ES-I3 (cell line): ENCODE results near the gene ISYNA1.

Source experiments
- H3K36me3 ChIP-seq: 2 replicates; pipeline ENCODE4 v1.6.1; 2013; ENCODE audit warnings: mild to moderate bottlenecking, low read length, control low read depth, moderate library complexity; ENCODE audit not compliant: insufficient read depth
- H3K4me1 ChIP-seq: 2 replicates; pipeline ENCODE4 v1.6.1; 2013; ENCODE audit warnings: mild to moderate bottlenecking, control low read depth, low read length; ENCODE audit not compliant: insufficient read depth
- H3K9ac ChIP-seq: 2 replicates; pipeline ENCODE4 v1.6.1; 2013; ENCODE audit warnings: low read depth, mild to moderate bottlenecking, low read length, moderate library complexity
- H3K9me3 ChIP-seq: 2 replicates; pipeline ENCODE4 v1.6.1; 2013; ENCODE audit warnings: mild to moderate bottlenecking, low read length, moderate library complexity; ENCODE audit not compliant: control insufficient read depth, insufficient read depth

The ISYNA1 gene

GRCh38 chr19:18437491-18438330 lies at the start of gene ISYNA1:
Gene ISYNA1, minus strand, starts transcription at chr19:18438133. Its CDS starts 154 bp downstream, at chr19:18437979.
- Histone ChIP-seq H3K36me3 (no peaks in the 10 kb centered on the region), H3K9ac (peak within 1 kb of the TSS; percentile 91), H3K9me3 (no peaks in the 10 kb centered on the region), H3K4me1 (peaks cover 23% of the 10 kb centered on the region)

- no peaks in the 10 kb centered on the region for H3K9me3 ChIP-seq
- peaks cover 16% of the 10 kb centered on the region for H3K4me1 ChIP-seq
- no peaks in the 10 kb centered on the region for H3K36me3 ChIP-seq
- no peak overlapping the region for H3K9ac ChIP-seq
Observed at GRCh38 chr19:18486746-18487145, 48.8 kb upstream of the ISYNA1 start.

DNA sequence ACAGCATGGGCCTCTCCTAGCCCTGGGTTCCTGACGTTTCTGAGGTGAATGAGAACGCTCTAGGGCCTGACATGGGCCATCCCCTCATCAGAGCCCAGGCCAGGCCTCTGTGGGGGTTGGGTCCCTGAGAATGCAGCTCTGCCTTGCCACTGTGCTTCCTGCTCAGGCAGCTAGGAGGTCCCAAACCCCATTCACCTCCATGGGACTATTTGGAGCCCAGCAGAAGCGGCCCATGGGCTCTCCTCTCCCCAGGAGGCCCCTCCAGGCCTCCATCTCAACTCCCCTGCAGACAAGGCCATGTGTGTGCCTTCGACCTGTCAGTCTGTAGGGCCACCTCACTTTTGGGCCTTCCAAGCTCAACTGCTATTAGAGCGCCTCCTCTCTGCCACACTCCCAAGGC lies 47.1 kb upstream of the ISYNA1 start:
- Histone ChIP-seq H3K4me1 (peaks cover 16% of the 10 kb centered on the region), H3K9ac (no peak overlapping the region), H3K9me3 (no peaks in the 10 kb centered on the region), H3K36me3 (no peaks in the 10 kb centered on the region)

DNA sequence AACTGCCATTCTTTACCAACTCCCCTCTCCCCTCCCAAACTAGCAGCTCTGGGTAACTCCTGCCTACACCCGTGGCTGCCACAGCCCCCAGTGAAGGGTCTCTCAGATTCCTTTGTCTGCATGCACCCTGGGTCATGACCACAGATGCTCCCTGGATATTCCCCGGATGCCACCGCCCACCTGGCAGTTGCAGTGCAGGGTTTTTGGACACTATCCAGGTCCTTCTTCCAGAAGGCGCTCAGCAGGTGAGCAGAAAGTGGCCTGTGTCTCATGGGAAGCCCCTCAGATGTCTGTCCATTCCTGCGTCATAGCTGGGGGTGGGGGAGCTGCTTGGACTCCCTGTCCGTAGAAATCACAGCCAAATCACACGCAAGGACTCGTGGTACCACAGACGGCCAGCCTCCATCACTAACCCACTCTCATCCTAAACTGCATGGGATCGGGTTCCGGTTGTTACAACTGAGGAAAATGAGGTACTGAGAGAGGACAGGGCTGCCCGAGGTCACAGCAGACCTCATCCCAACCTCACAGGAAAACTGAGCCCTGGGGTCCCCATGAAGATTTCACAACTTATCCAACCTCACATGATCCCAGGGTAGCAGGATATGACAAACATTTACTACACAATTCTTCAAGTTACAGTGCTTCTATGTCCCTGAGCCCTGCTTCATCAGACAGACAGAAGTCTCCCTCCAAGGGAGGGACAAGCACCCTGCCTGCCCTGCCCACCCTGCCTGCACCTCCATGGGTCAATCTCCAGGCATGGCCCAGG lies 45.4 kb upstream of the ISYNA1 start:
- no peaks in the 10 kb centered on the region for H3K36me3 ChIP-seq
- H3K9ac ChIP-seq = no peak overlapping the region
- peaks cover 9% of the 10 kb centered on the region; the same call in 1 of the 2 replicates for H3K4me1 ChIP-seq
- no peaks in the 10 kb centered on the region for H3K9me3 ChIP-seq

DNA sequence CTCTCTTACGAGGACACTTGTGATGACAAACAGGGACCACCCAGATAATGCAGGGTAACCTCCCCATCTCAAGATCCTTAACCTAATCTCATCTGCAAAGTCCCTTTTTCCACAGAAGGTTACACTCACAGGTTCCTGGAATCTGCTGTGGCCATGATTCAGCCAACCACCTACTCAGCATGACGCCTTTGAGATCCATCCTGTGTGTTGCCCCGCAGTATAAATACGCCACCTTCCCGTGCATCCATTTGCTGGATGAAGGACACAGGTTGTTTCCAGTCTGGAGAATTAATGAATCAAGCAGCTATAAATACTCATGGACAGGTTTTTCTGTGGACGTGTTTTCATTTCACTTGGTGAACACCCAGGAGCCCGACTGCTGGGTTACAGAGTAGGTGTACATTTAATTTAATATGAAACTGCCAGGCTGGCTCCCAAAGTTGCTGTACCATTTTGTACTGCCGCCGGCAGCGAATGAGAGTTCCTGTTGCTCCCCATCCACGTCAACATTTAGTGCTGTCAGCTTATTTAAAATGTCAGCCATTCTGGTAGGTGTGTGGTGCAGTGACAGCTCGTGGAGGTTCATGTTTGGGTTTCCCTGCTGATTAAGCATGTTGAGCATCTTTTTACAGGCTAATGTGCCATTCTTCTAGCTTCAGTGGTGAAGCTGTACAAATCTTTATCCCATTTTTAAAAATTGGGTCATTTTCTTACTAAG lies 43.7 kb upstream of the ISYNA1 start:
- H3K4me1 ChIP-seq = peaks cover 9% of the 10 kb centered on the region; the same call in 1 of the 2 replicates
- no peak overlapping the region for H3K9ac ChIP-seq
- no peaks in the 10 kb centered on the region for H3K9me3 ChIP-seq
- no peaks in the 10 kb centered on the region for H3K36me3 ChIP-seq

- Histone ChIP-seq H3K9ac (no peak overlapping the region), H3K36me3 (no peaks in the 10 kb centered on the region), H3K9me3 (no peaks in the 10 kb centered on the region), H3K4me1 (no peaks in the 10 kb centered on the region; the same call in 1 of the 2 replicates)
Observed at GRCh38 chr19:18480006-18480691, 42.2 kb upstream of the ISYNA1 start.

- no peak overlapping the region for H3K9ac ChIP-seq
- no peaks in the 10 kb centered on the region for H3K36me3 ChIP-seq
- H3K4me1 ChIP-seq = no peaks in the 10 kb centered on the region; the same call in 1 of the 2 replicates
- no peaks in the 10 kb centered on the region for H3K9me3 ChIP-seq
Observed at GRCh38 chr19:18478545-18479311, 40.8 kb upstream of the ISYNA1 start.

DNA sequence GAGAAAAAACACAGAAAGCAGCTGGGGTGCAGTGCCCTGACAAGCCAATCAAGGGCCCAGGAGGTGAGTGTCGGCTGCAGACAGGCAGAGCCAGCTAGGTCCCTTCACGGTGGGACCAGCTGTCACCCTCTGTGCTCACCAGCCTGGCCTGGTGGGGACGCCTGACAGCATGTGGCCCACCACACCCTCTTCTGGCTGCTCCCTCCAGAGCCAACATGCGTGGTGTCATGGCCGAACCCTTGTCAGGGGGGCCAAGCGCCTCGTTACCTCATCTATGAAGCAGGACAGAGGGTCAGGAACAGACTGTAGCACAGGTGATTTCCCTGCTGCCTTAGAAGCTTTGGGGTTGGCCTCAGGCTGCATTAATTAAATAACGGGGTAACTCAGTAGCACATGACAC lies 40.0 kb upstream of the ISYNA1 start:
- Histone ChIP-seq H3K9ac (no peak overlapping the region), H3K9me3 (no peaks in the 10 kb centered on the region), H3K36me3 (no peaks in the 10 kb centered on the region), H3K4me1 (no peaks in the 10 kb centered on the region; the same call in 1 of the 2 replicates)

GRCh38 chr19:18477042-18477779 lies 39.3 kb upstream of the ISYNA1 start:
- H3K4me1 ChIP-seq = no peaks in the 10 kb centered on the region; the same call in 1 of the 2 replicates
- no peak overlapping the region for H3K9ac ChIP-seq

DNA sequence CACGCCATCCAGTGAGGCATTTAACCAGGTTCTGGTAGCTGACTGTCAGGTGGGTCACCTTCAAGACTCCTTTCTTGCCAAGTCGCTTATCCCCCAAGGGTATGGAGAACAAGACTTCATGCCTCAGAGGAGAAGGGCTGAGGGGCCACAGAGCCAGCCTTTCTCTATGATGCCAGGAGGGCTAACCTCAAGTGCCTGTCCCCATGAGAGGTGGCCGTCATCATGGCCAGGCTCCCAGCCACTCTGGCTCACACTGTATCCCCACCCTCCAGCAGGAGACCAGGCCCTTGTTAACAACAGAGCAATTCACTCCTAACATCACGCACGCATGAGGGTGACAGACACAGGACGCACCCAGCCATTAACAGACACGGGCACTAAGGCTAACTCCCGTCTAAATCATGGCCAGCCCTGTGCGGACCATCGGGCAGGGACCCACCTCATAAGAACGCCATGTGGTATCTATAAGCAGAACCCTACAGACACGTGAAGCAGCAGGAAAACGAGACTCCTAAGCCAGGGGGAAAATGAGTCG lies 38.6 kb upstream of the ISYNA1 start:
- H3K36me3 ChIP-seq = no peaks in the 10 kb centered on the region
- H3K4me1 ChIP-seq = no peaks in the 10 kb centered on the region; the same call in 1 of the 2 replicates
- no peak overlapping the region for H3K9ac ChIP-seq
- H3K9me3 ChIP-seq = no peaks in the 10 kb centered on the region

More at GRCh38 chr19:18477042-18477779, 39.3 kb upstream of the ISYNA1 start:
- no peaks in the 10 kb centered on the region for H3K36me3 ChIP-seq
- no peaks in the 10 kb centered on the region for H3K9me3 ChIP-seq

DNA sequence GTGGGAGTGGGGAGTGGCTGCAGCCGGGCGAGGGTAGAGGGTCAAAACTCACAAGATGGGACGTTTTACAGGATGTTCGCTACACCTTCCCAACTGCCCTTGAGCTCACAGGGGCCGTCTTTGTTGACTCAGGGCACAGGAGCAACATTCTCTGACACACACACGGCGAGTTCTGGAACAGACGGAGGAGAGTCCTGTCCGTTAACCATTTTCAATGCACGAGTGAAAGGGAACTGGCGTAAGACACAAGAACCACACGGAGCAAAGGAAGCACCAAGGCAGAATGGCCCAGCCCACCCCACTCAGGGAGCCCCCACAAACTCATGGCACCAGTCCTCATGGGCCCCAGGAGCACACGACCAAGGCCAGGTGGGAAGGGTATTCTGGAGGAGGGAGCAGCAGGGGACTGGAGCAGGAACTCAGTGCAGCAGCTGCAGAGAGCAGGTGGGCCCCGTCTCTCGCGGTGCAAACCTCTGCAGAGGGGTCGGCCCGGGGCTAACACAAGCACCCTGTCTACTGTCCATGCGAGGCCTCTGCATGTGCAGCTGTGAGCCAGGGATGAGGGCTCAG lies 37.9 kb upstream of the ISYNA1 start:
- no peaks in the 10 kb centered on the region for H3K9me3 ChIP-seq
- no peaks in the 10 kb centered on the region; the same call in 1 of the 2 replicates for H3K4me1 ChIP-seq
- no peak overlapping the region for H3K9ac ChIP-seq
- H3K36me3 ChIP-seq = no peaks in the 10 kb centered on the region; the same call in 1 of the 2 replicates

GRCh38 chr19:18475004-18475453 lies 37.1 kb upstream of the ISYNA1 start:
- Histone ChIP-seq H3K9me3 (no peaks in the 10 kb centered on the region), H3K36me3 (no peaks in the 10 kb centered on the region; the same call in 1 of the 2 replicates), H3K4me1 (peaks cover 3% of the 10 kb centered on the region; the same call in 1 of the 2 replicates), H3K9ac (no peak overlapping the region)
